ENCODE data around the gene STX4. TPM values are rescaled to one million over a fixed set of nuclear protein-coding genes. Genes with fewer than 3 reads are reported as not detected.

Gene STX4
- total RNA-seq, 1 experiment from 2014 or later = 32.3 TPM

DNA sequence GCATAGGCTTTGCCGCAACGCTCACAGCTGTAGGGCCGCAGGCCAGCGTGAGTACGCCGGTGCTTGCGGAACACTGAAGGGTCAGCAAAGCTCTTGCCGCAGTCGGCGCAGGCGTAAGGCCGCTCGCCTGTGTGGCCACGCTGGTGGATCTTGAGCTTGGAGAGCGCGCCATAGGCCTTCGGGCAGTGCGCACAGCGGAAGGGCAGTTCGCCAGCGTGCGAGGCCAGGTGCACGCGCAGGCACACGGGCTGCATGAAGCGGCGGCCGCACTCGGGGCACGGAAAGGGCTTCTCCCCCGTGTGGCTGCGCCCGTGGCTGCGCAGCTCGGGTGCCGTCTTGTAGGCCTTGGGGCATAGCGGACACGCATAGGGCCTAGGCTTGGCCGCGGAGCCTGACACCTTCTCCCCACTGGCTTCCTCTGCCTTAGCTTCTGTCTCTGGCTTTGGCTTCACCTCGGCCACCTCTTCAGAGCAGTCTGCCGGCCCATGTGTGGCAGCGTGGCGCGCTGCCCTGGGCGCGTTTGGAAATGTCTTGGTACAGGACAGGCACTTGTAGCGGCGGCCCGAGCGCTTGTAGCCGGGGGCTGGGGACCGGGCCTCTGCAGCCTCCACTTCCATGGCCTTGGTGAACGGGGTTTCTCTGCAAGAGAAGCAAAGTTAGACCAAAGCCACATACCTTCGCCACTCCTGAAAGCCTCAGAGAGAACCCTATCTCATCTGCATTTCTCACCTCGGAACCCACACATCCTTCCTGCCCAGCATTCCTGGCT, 30.7 kb downstream of the STX4 start:
- Histone ChIP-seq H3T11ph (ENCODE audit: low read length) (no peak overlapping the region), H3K79me1 (ENCODE audit: insufficient read depth, low read depth, low read length, poor library complexity, severe bottlenecking) (peaks cover 4% of the 10 kb centered on the region), H3K18ac (ENCODE audit: insufficient read length, low read depth, low read length) (no peak overlapping the region), H3K27ac (ENCODE audit: insufficient read length, low read depth, low read length) (no peak overlapping the region), H3K9ac (ENCODE audit: extremely low read depth, insufficient read length, low read length) (no peak overlapping the region), H2BK5ac (ENCODE audit: insufficient read length, low read length) (no peak overlapping the region), H3K14ac (ENCODE audit: insufficient read depth, low read length) (no peak overlapping the region), H2BK120ac (ENCODE audit: low read depth, low read length, poor library complexity, severe bottlenecking) (no peak overlapping the region), H2BK15ac (ENCODE audit: low read depth, low read length) (no peak overlapping the region), H2AK5ac (ENCODE audit: insufficient read length, low read length) (no peak overlapping the region), H2BK12ac (ENCODE audit: insufficient read length, low read depth, low read length) (no peak overlapping the region), H4K20me1 (ENCODE audit: control insufficient read depth, insufficient read depth, insufficient read length) (no peaks in the 10 kb centered on the region), H2BK20ac (ENCODE audit: low read depth, low read length, poor library complexity, severe bottlenecking) (no peak overlapping the region), H2AFZ (ENCODE audit: low read length) (no peak overlapping the region), H3K23ac (ENCODE audit: insufficient read length, low read depth, low read length) (no peak overlapping the region), H3K23me2 (ENCODE audit: insufficient read length, low read depth, low read length, poor library complexity, severe bottlenecking) (no peaks in the 10 kb centered on the region), H4K5ac (ENCODE audit: insufficient read length, low read depth, low read length) (no peak overlapping the region), H3K56ac (ENCODE audit: insufficient read length, low read depth, low read length) (no peak overlapping the region), H3K4me1 (ENCODE audit: insufficient read depth, low read length) (no peaks in the 10 kb centered on the region), H3K27me3 (ENCODE audit: insufficient read depth, low read length) (no peaks in the 10 kb centered on the region), H3K4ac (ENCODE audit: low read depth, low read length) (no peak overlapping the region), H3K9me3 (ENCODE audit: control insufficient read depth, low read depth, low read length) (no peaks in the 10 kb centered on the region), H4K8ac (replicated peaks; ENCODE audit: insufficient read length, low read depth, low read length) (no peak overlapping the region), H3K79me2 (ENCODE audit: insufficient read depth, low read length) (peaks cover 7% of the 10 kb centered on the region; the same call in 1 of the 2 replicates), H3K4me2 (ENCODE audit: insufficient read depth, insufficient read length, low read length) (no peak overlapping the region), H4K91ac (ENCODE audit: insufficient read length, low read depth, low read length) (no peak overlapping the region)
- Mint-ChIP-seq H3K27ac (peak overlapping the region; percentile 22 to 49 (median 34); a peak in 4 of 7 replicates), H3K36me3 (ENCODE audit: insufficient read depth in 1 of 3, low read depth in 3 of 3) (peaks cover 22 to 51% (median 40%) of the 10 kb centered on the region in 3 experiments), H3K27me3 (ENCODE audit: low read depth) (no peaks in the 10 kb centered on the region), H3K4me3 (no peak overlapping the region; a peak in 1 of 5 replicates), H3K9me3 (no peaks in the 10 kb centered on the region), H3K4me1 (no peaks in the 10 kb centered on the region)
- no CpG with 5 or more reads among the region's 56 CpGs for WGBS (ENCODE audit: extremely low coverage, insufficient read length, low lambda C conversion rate)
- TF ChIP-seq, protein P1, sequence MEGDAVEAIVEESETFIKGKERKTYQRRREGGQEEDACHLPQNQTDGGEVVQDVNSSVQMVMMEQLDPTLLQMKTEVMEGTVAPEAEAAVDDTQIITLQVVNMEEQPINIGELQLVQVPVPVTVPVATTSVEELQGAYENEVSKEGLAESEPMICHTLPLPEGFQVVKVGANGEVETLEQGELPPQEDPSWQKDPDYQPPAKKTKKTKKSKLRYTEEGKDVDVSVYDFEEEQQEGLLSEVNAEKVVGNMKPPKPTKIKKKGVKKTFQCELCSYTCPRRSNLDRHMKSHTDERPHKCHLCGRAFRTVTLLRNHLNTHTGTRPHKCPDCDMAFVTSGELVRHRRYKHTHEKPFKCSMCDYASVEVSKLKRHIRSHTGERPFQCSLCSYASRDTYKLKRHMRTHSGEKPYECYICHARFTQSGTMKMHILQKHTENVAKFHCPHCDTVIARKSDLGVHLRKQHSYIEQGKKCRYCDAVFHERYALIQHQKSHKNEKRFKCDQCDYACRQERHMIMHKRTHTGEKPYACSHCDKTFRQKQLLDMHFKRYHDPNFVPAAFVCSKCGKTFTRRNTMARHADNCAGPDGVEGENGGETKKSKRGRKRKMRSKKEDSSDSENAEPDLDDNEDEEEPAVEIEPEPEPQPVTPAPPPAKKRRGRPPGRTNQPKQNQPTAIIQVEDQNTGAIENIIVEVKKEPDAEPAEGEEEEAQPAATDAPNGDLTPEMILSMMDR (conservative IDR thresholded peaks at IDR 0.05) = no peak
- DNase-seq = no peak
